AG04450 (cell line): ENCODE data around the gene ADAM19. TPM values are rescaled to one million over a fixed set of nuclear protein-coding genes. Genes with fewer than 3 reads are reported as not detected.
A peak's percentile ranks its signal among the peaks of the same experiment; 100 is the strongest.
"Not testable (repeated sequence)": the region's sequence is repeated elsewhere in the genome, so short reads cannot be mapped to it uniquely, and the experiment has no call there.

Experiments used
- CTCF ChIA-PET: fragments of 300-600, 350-600 bp; formaldehyde crosslinking; extraction: SDS; loops from one replicate; lab custom pipeline; 2022; ENCODE audit warnings: antibody characterized with exemption, inconsistent platforms; lab: Charles Lee
- POLR2A ChIA-PET: fragments of 350-600 bp; formaldehyde crosslinking; extraction: SDS; loops from one replicate; lab custom pipeline; 2021; ENCODE audit warnings: antibody characterized with exemption, inconsistent platforms; lab: Yijun Ruan, JAX
- DNase-seq: peaks from one replicate; pipeline ENCODE4 v3.0.0-alpha.2; 2011; ENCODE audit warnings: low read depth, low spot score
- H3K27ac ChIP-seq: one replicate; pipeline ENCODE4 v1.5.1; 2012; ENCODE audit warnings: low read depth, low read length, control low read depth
- H3K27me3 ChIP-seq: one replicate; pipeline ENCODE4 v1.6.0; 2012; ENCODE audit warnings: low read length; ENCODE audit not compliant: control insufficient read depth, insufficient read depth
- H3K4me3 ChIP-seq: 2 replicates; pipeline ENCODE4 v1.5.1; 2011; ENCODE audit warnings: mild to moderate bottlenecking, low read depth, low read length, control low read depth
- H3K9me3 ChIP-seq: 2 replicates; pipeline ENCODE4 v1.5.1; 2012; ENCODE audit warnings: low read length; ENCODE audit not compliant: control insufficient read depth, insufficient read depth
- polyA plus RNA-seq: library from polyadenylated mRNA; depleted of rRNA; stranded (reverse); fragments of >200 nt; gene quantifications from 2 replicates; pipeline ENCODE4 v1.2.3, GENCODE V29; 2011; rRNA removed
- small RNA-seq: library from RNA; depleted of rRNA; stranded (forward); fragments of <200 nt; gene quantifications from one replicate; pipeline ENCODE3, GENCODE V24; 2012; ENCODE audit warnings: low read depth; ENCODE audit not compliant: insufficient read length
- TF ChIP-seq, protein P1 (sequence below): IDR thresholded peaks from 2 replicates; pipeline ENCODE4 v1.5.1; 2011; ENCODE audit warnings: low read depth, low read length, control low read depth, inconsistent platforms

Gene ADAM19
- polyA plus RNA-seq, 1 experiment = 44.7 TPM

- Histone ChIP-seq H3K4me3 (no peak overlapping the region), H3K27me3 (no peaks in the 10 kb centered on the region), H3K9me3 (no peaks in the 10 kb centered on the region), H3K27ac (no peak overlapping the region)
- ChIA-PET POLR2A (no interaction called here), CTCF (interaction anchor here (0.6 to 5.4 kb wide), 6 partner anchors 11 to 309 kb away, joined by 5 to 77 read pairs (median 36); partner anchors contain the start of gene LSM11)
- TF ChIP-seq, protein P1, sequence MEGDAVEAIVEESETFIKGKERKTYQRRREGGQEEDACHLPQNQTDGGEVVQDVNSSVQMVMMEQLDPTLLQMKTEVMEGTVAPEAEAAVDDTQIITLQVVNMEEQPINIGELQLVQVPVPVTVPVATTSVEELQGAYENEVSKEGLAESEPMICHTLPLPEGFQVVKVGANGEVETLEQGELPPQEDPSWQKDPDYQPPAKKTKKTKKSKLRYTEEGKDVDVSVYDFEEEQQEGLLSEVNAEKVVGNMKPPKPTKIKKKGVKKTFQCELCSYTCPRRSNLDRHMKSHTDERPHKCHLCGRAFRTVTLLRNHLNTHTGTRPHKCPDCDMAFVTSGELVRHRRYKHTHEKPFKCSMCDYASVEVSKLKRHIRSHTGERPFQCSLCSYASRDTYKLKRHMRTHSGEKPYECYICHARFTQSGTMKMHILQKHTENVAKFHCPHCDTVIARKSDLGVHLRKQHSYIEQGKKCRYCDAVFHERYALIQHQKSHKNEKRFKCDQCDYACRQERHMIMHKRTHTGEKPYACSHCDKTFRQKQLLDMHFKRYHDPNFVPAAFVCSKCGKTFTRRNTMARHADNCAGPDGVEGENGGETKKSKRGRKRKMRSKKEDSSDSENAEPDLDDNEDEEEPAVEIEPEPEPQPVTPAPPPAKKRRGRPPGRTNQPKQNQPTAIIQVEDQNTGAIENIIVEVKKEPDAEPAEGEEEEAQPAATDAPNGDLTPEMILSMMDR = no peak
- DNase-seq = no peak
Measured at GRCh38 chr5:157434096-157434495, 141.5 kb downstream of the ADAM19 start.

DNA sequence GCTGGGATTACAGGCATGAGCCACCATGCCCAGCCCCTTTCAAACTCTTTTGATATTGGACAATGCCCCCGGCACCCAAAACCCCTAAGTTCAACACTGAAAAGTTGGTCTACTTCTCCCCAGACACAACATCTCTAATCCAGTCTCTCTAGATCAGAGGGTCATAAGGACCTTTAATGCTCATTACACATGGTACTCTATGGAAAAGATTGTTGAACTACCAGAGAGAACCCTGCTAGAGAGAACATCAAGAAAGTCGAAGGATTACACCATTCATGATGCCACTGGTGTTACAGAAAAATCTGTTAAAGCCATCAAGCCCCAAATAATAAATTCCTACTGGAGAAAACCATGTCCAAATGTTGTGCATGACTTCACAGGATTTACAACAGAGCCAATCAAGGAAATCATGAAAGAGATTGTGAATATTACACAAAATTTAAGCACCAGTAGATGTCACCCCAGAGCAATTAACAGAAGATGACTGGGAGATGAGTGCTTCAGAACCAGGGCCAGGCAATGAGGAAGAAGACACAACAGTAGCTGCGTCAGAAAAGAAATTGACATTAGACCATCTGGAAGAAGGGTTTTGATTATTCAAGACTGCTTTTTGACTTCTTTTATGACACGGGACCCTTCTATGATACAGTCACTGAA is 143.9 kb downstream of the ADAM19 start:
- Histone ChIP-seq H3K9me3 (no peaks in the 10 kb centered on the region), H3K4me3 (no peak overlapping the region), H3K27me3 (no peaks in the 10 kb centered on the region), H3K27ac (no peak overlapping the region)
- peak; percentile 24 for DNase-seq
- ChIA-PET CTCF (interaction anchor here (0.6 to 5.4 kb wide), 35 partner anchors 9 to 528 kb away, joined by 3 to 77 read pairs (median 5); partner anchors contain the start of genes LSM11 and THG1L), POLR2A (interaction anchor here (0.5 kb wide), 1 partner anchor 121 kb away, joined by 3 read pairs; no protein-coding TSS in a partner anchor)
- TF ChIP-seq, protein P1 = peak; percentile 57

- POLR2A ChIA-PET, H3K27ac ChIP-seq, H3K27me3 ChIP-seq, H3K4me3 ChIP-seq, DNase-seq, H3K9me3 ChIP-seq: not testable (repeated sequence)
- CTCF ChIA-PET = interaction anchor here (0.6 to 5.4 kb wide), 4 partner anchors 17 to 313 kb away, joined by 5 to 77 read pairs (median 29); partner anchors contain the start of gene LSM11
Measured at GRCh38 chr5:157429920-157430319, 145.7 kb downstream of the ADAM19 start.

Small RNA genes lying within 50 kb of the gene (small RNA-seq; reads per million reads assigned to genes)
- not detected for gene RNU6-390P

Other genes with a start within 250 kb of the ADAM19 start
- gene NIPAL4, start 115.6 kb downstream of the ADAM19 start, polyA plus RNA-seq = 0.20 and 0.32 TPM in 2 replicates
- 0.05 and 0.09 TPM in 2 replicates for gene SOX30, start 76.7 kb upstream of the ADAM19 start, polyA plus RNA-seq
- not detected in 2 replicates for gene C5orf52, start 95.8 kb upstream of the ADAM19 start, polyA plus RNA-seq
- 18.6 and 21.0 TPM in 2 replicates for gene THG1L, start 155.6 kb upstream of the ADAM19 start, polyA plus RNA-seq
- gene LSM11, start 167.9 kb upstream of the ADAM19 start, polyA plus RNA-seq = 1.8 and 2.5 TPM in 2 replicates